Mesenchymal stem cell (in vitro differentiated cells and primary cell): ENCODE measurements around the gene OR2A25.
A peak's percentile ranks its signal among the peaks of the same experiment; 100 is the strongest.

Experiments
- DNase-seq: peaks from one replicate; pipeline ENCODE4 v3.0.0-alpha.2; 2013
- H2AFZ ChIP-seq: one replicate; pipeline ENCODE4 v1.6.1; 2013; ENCODE audit warnings: low read depth, mild to moderate bottlenecking, control low read depth, inconsistent platforms, low read length, moderate library complexity
- H2AK5ac ChIP-seq: 2 replicates; pipeline ENCODE4 v1.6.1; 2013; ENCODE audit warnings: low read length, moderate library complexity, mild to moderate bottlenecking, inconsistent platforms; ENCODE audit not compliant: severe bottlenecking
- H2BK120ac ChIP-seq: one replicate; pipeline ENCODE4 v1.6.1; 2013; ENCODE audit warnings: low read depth, mild to moderate bottlenecking, inconsistent platforms, low read length, moderate library complexity
- H2BK12ac ChIP-seq, 2 experiments: one replicate each; pipeline ENCODE4 v1.6.1; 2013; ENCODE audit warnings: inconsistent platforms in 2 of 2, low read length in 2 of 2, mild to moderate bottlenecking in 2 of 2, moderate library complexity in 2 of 2, control low read depth in 1 of 2
- H2BK15ac ChIP-seq: one replicate; pipeline ENCODE4 v1.6.1; 2013; ENCODE audit warnings: mild to moderate bottlenecking, low read depth, inconsistent platforms; ENCODE audit not compliant: poor library complexity, severe bottlenecking
- H2BK5ac ChIP-seq: 2 replicates; pipeline ENCODE4 v1.6.1; 2013; ENCODE audit warnings: low read depth, mild to moderate bottlenecking, low read length, control low read depth, inconsistent platforms; ENCODE audit not compliant: poor library complexity, severe bottlenecking
- H3K14ac ChIP-seq, 2 experiments: one replicate each; pipeline ENCODE4 v1.6.1; 2013; ENCODE audit warnings: inconsistent platforms in 2 of 2, low read length in 2 of 2, control low read depth in 1 of 2, mild to moderate bottlenecking in 1 of 2, moderate library complexity in 1 of 2
- H3K18ac ChIP-seq, 2 experiments: one replicate each; pipeline ENCODE4 v1.6.1; 2013; ENCODE audit warnings: inconsistent platforms in 2 of 2, low read length in 2 of 2, control low read depth in 1 of 2, low read depth in 1 of 2, mild to moderate bottlenecking in 1 of 2
- H3K23ac ChIP-seq, 2 experiments: one replicate each; pipeline ENCODE4 v1.6.1; 2013; ENCODE audit warnings: inconsistent platforms in 2 of 2, low read length in 2 of 2, mild to moderate bottlenecking in 2 of 2, moderate library complexity in 2 of 2, control low read depth in 1 of 2
- H3K27ac ChIP-seq: 2 replicates; pipeline ENCODE4 v1.5.1; 2013; ENCODE audit warnings: mild to moderate bottlenecking, moderate library complexity, low read length, control low read depth, inconsistent platforms; ENCODE audit not compliant: poor library complexity, severe bottlenecking
- H3K27me3 ChIP-seq, 2 experiments: 2 replicates each; pipeline versions ENCODE4 v1.6.1 to v1.7.0; 2013; ENCODE audit warnings: low read length in 2 of 2, mild to moderate bottlenecking in 2 of 2, moderate library complexity in 2 of 2, control low read depth in 1 of 2, inconsistent platforms in 1 of 2; ENCODE audit not compliant: control insufficient read depth in 1 of 2, insufficient read depth in 1 of 2
- H3K36me3 ChIP-seq, 2 experiments: 2 replicates each; pipeline versions ENCODE4 v1.6.1 to v1.7.0; 2013; ENCODE audit warnings: low read length in 2 of 2, control low read depth in 1 of 2, inconsistent platforms in 1 of 2, low read depth in 1 of 2, mild to moderate bottlenecking in 1 of 2; ENCODE audit not compliant: insufficient read depth in 2 of 2, control insufficient read depth in 1 of 2
- H3K4ac ChIP-seq, 2 experiments: one replicate each; pipeline ENCODE4 v1.6.1; 2013; ENCODE audit warnings: inconsistent platforms in 2 of 2, low read length in 2 of 2, mild to moderate bottlenecking in 2 of 2, moderate library complexity in 2 of 2, control low read depth in 1 of 2, low read depth in 1 of 2
- H3K4me1 ChIP-seq: 2 replicates; pipeline ENCODE4 v1.6.1; 2013; ENCODE audit warnings: low read depth, low read length, control low read depth; ENCODE audit not compliant: control insufficient read depth, insufficient read depth
- H3K4me2 ChIP-seq: 2 replicates; pipeline ENCODE4 v1.6.1; 2013; ENCODE audit warnings: low read length, mild to moderate bottlenecking, inconsistent platforms; ENCODE audit not compliant: poor library complexity, severe bottlenecking
- H3K4me3 ChIP-seq, 2 experiments: 2 replicates each; pipeline versions ENCODE4 v1.5.1 to v1.7.0; 2013; ENCODE audit warnings: low read length in 2 of 2, mild to moderate bottlenecking in 2 of 2, control low read depth in 1 of 2, low read depth in 1 of 2; ENCODE audit not compliant: insufficient read depth in 1 of 2
- H3K79me1 ChIP-seq: replicated peaks from 2 replicates; pipeline ENCODE4 v1.6.1; 2013; ENCODE audit warnings: mild to moderate bottlenecking, control low read depth, low read length, inconsistent platforms; ENCODE audit not compliant: poor library complexity, severe bottlenecking
- H3K9ac ChIP-seq: 2 replicates; pipeline ENCODE4 v1.7.0; 2013; ENCODE audit warnings: mild to moderate bottlenecking, low read length, moderate library complexity
- H3K9me3 ChIP-seq: 2 replicates; pipeline ENCODE4 v1.7.0; 2013; ENCODE audit warnings: mild to moderate bottlenecking, low read length; ENCODE audit not compliant: control insufficient read depth
- H4K8ac ChIP-seq: one replicate; pipeline ENCODE4 v1.6.1; 2013; ENCODE audit warnings: inconsistent platforms, mild to moderate bottlenecking, low read length, moderate library complexity
- H4K91ac ChIP-seq: one replicate; pipeline ENCODE4 v1.6.1; 2013; ENCODE audit warnings: mild to moderate bottlenecking, low read length, inconsistent platforms
- WGBS: methylation state at CpG from one replicate; pipeline ENCODE4 v1.1.7; 2013; ENCODE audit warnings: mixed read lengths; 5-methylcytosine and 5-hydroxymethylcytosine counted together

OR2A25 gene

DNA sequence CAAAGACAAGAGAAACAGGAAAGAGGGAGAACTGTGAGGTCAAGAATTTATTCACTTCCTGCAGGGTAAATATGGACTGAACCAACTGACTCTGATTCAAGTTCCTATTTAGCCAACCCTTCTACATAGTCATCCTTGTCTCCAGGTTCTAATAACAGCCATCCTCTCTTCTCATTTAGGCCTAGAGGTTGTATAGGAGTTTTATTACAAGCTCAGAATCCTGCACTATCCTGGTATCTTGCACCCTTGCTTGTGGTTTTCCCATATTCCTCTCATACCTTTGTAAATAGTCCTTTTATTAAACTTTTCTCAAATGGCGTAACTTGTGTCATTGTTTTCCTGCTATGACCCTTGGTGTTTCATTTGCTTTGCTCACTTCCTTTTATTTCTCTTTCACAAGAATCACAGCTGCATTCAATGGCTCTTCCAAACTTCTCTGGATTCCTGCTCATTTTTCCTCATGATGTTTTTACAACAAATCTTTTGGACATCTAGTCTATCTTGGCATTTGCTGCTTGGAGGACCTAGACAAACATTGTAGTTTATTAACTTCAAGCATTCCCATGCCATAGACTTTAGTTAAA, 33.2 kb upstream of the OR2A25 start:
- H3K79me1 ChIP-seq = no peaks in the 10 kb centered on the region
- WGBS = 44% methylated on average over 1 of the region's 1 CpG

DNA sequence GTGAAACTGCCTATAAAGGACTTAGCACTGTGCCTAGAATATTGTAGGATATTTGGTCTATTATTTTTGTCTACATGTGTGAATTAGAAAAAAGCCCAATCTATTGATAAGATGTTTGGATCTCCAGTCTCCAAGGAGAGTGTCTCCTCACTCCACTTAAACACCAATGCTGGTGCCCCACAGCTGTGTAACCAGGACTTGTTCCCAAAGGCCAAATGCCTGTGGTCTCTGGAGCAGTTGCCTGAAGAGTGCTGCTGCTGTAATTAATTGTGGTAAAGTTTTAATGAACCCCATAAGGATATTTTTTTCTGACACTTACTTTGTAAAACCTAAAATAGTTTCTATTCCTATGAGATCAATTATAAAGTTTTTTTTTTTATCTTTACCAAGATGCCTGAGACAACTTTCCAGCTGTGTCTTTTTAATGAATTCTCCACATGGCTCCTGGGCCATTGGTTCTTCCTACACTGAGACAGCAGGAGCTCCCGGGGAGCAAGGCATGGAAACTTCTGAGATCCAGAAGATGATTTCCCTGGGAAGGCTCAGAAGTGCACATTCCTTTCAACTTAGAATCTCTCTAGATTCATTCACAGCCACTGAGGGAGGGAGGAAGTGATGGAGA, 32.1 kb upstream of the OR2A25 start:
- WGBS = 50% methylated on average over 1 of the region's 1 CpG

More for the DNA sequence above, 33.2 kb upstream of the OR2A25 start:
- Histone ChIP-seq H3K4me2 (no peak overlapping the region), H2BK12ac (no peak overlapping the region), H3K23ac (no peak overlapping the region), H3K9me3 (no peaks in the 10 kb centered on the region), H3K27ac (no peak overlapping the region), H4K8ac (no peak overlapping the region), H3K9ac (no peak overlapping the region), H3K27me3 (no peaks in the 10 kb centered on the region), H2BK5ac (no peak overlapping the region), H4K91ac (no peak overlapping the region), H2BK120ac (no peak overlapping the region), H3K36me3 (no peaks in the 10 kb centered on the region), H2AK5ac (no peak overlapping the region), H3K4ac (no peak overlapping the region), H2AFZ (no peak overlapping the region), H3K18ac (no peak overlapping the region), H3K4me3 (no peak overlapping the region), H3K4me1 (no peaks in the 10 kb centered on the region), H2BK15ac (no peak overlapping the region), H3K14ac (no peak overlapping the region)
- no peak for DNase-seq

DNA sequence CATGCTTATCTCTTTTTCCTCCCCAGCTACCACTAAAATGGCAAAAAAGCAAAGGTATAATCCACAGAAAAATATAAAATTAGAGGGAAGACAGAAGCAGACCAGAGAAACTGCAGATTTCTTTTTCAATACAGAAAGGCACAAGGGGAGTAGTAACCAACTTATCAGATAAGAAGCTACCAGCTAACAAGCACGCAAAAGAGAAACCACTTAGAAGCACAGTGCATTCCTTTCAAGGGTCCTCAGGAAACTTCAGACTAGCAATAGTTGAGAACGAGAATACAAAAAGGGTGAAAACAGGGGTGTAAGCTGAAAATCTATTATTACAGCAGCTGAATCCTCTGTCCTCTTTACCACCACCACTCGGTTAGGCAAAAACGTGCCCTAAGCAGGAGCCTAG, 30.7 kb upstream of the OR2A25 start:
- Histone ChIP-seq H2BK5ac (no peak overlapping the region), H3K4me1 (no peaks in the 10 kb centered on the region), H3K9me3 (no peaks in the 10 kb centered on the region), H3K18ac (no peak overlapping the region), H2BK120ac (no peak overlapping the region), H3K14ac (no peak overlapping the region), H2BK12ac (no peak overlapping the region), H2AFZ (no peak overlapping the region), H3K27ac (no peak overlapping the region), H3K36me3 (no peaks in the 10 kb centered on the region), H3K23ac (no peak overlapping the region), H4K8ac (no peak overlapping the region), H2BK15ac (no peak overlapping the region), H3K79me1 (no peaks in the 10 kb centered on the region), H3K9ac (no peak overlapping the region), H3K4me2 (no peak overlapping the region), H3K4me3 (no peak overlapping the region), H4K91ac (no peak overlapping the region), H2AK5ac (no peak overlapping the region), H3K4ac (no peak overlapping the region), H3K27me3 (no peaks in the 10 kb centered on the region)
- 60% methylated on average over 1 of the region's 4 CpGs for WGBS
- DNase-seq = peak; percentile 33

More for the DNA sequence above, 32.1 kb upstream of the OR2A25 start:
- Histone ChIP-seq H3K9ac (no peak overlapping the region), H2BK12ac (no peak overlapping the region), H3K27ac (no peak overlapping the region), H3K4me2 (no peak overlapping the region), H2AFZ (no peak overlapping the region), H3K23ac (no peak overlapping the region), H3K36me3 (no peaks in the 10 kb centered on the region), H3K9me3 (no peaks in the 10 kb centered on the region), H3K79me1 (no peaks in the 10 kb centered on the region), H3K4ac (no peak overlapping the region), H3K4me3 (no peak overlapping the region), H3K18ac (no peak overlapping the region), H3K27me3 (no peaks in the 10 kb centered on the region), H3K4me1 (no peaks in the 10 kb centered on the region), H4K8ac (no peak overlapping the region), H2AK5ac (no peak overlapping the region), H4K91ac (no peak overlapping the region), H3K14ac (no peak overlapping the region), H2BK120ac (no peak overlapping the region), H2BK5ac (no peak overlapping the region), H2BK15ac (no peak overlapping the region)
- no peak for DNase-seq

DNA sequence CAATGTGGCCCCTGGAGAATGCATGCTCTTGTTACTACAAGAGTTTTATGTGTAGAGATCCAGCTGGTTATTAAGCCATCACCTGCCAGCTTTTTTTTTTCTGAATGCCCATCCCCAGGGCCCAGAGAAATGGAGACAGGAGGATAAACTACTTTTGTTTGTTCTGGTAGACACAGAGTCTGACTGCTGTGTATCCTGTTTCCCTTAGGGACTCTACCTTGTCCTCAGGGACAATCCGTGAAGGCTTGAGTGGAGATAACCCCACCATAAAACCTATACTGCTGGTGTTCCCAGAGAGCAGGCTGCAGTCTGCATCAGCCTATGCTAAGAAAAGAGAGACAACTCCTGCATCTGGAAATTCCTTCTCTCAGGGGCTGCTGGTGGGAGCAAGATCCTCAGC, 21.0 kb upstream of the OR2A25 start, which contains the start of gene OR2A5:
TSS of gene OR2A5 (plus strand) at position 301 of the 400 bp plus-strand sequence. CDS start 1,454 bp downstream, outside the sequence.
- 40% methylated on average over 1 of the region's 1 CpG for WGBS
- Histone ChIP-seq H2AFZ (no peak within 1 kb of the TSS), H3K36me3 (no peaks in the 10 kb centered on the region), H2BK15ac (no peak within 1 kb of the TSS), H2BK12ac (no peak within 1 kb of the TSS), H3K9ac (no peak within 1 kb of the TSS), H3K4me2 (no peak within 1 kb of the TSS), H4K91ac (no peak within 1 kb of the TSS), H3K27ac (no peak within 1 kb of the TSS), H3K4me3 (no peak within 1 kb of the TSS), H3K9me3 (peaks cover under 1% of the 10 kb centered on the region), H3K23ac (no peak within 1 kb of the TSS), H3K79me1 (no peaks in the 10 kb centered on the region), H3K14ac (no peak within 1 kb of the TSS), H3K4me1 (no peaks in the 10 kb centered on the region), H2BK120ac (peak within 1 kb of the TSS; percentile 19), H3K4ac (no peak within 1 kb of the TSS), H3K18ac (no peak within 1 kb of the TSS), H4K8ac (no peak within 1 kb of the TSS), H2BK5ac (no peak within 1 kb of the TSS), H2AK5ac (no peak within 1 kb of the TSS), H3K27me3 (no peaks in the 10 kb centered on the region)
- no peak for DNase-seq
